Trophoblast cell (in vitro differentiated cells and primary cell): ENCODE data around the gene PLXDC2.

Source experiments
- DNase-seq, 2 donors: peaks; one replicate each; pipeline ENCODE4 v3.0.0-alpha.2; 2016
- H2AFZ ChIP-seq: 2 replicates; pipeline ENCODE4 v1.6.1; 2013; ENCODE audit warnings: low read length, moderate library complexity, mild to moderate bottlenecking; ENCODE audit not compliant: insufficient read depth, poor library complexity
- H2AK5ac ChIP-seq: 2 replicates; pipeline ENCODE4 v1.6.1; 2013; ENCODE audit warnings: mild to moderate bottlenecking, low read length
- H2BK120ac ChIP-seq: 2 replicates; pipeline ENCODE4 v1.6.1; 2013; ENCODE audit warnings: low read length, mild to moderate bottlenecking, moderate library complexity; ENCODE audit not compliant: insufficient read depth, poor library complexity
- H2BK12ac ChIP-seq: 2 replicates; pipeline ENCODE4 v1.6.1; 2013; ENCODE audit warnings: mild to moderate bottlenecking, low read length, moderate library complexity
- H2BK5ac ChIP-seq: 2 replicates; pipeline ENCODE4 v1.6.1; 2013; ENCODE audit warnings: low read length, low read depth, moderate library complexity, mild to moderate bottlenecking; ENCODE audit not compliant: poor library complexity
- H3K14ac ChIP-seq: 2 replicates; pipeline ENCODE4 v1.6.1; 2013; ENCODE audit warnings: mild to moderate bottlenecking, low read length
- H3K18ac ChIP-seq: 2 replicates; pipeline ENCODE4 v1.6.1; 2013; ENCODE audit warnings: mild to moderate bottlenecking, low read length
- H3K23ac ChIP-seq: 2 replicates; pipeline ENCODE4 v1.6.1; 2013; ENCODE audit warnings: low read length
- H3K27ac ChIP-seq: 2 replicates; pipeline ENCODE4 v1.5.1; 2013; ENCODE audit warnings: low read depth, mild to moderate bottlenecking, inconsistent platforms, low read length, moderate library complexity
- H3K27me3 ChIP-seq: 2 replicates; pipeline ENCODE4 v1.6.1; 2013; ENCODE audit warnings: inconsistent platforms, mild to moderate bottlenecking, low read length, moderate library complexity; ENCODE audit not compliant: insufficient read depth
- H3K36me3 ChIP-seq, 2 experiments: 1 replicate in 1 of 2; 2 replicates in 1 of 2; pipeline ENCODE4 v1.6.1; 2013; ENCODE audit warnings: low read length in 2 of 2, mild to moderate bottlenecking in 2 of 2, moderate library complexity in 1 of 2; ENCODE audit not compliant: insufficient read depth in 2 of 2, control insufficient read depth in 1 of 2
- H3K4ac ChIP-seq: 2 replicates; pipeline ENCODE4 v1.6.1; 2013; ENCODE audit warnings: low read depth, mild to moderate bottlenecking, low read length, moderate library complexity
- H3K4me1 ChIP-seq, 2 experiments: 1 replicate in 1 of 2; 2 replicates in 1 of 2; pipeline ENCODE4 v1.6.1; 2013; ENCODE audit warnings: low read length in 2 of 2, mild to moderate bottlenecking in 2 of 2, moderate library complexity in 1 of 2; ENCODE audit not compliant: insufficient read depth in 2 of 2, control insufficient read depth in 1 of 2
- H3K4me2 ChIP-seq: 2 replicates; pipeline ENCODE4 v1.6.1; 2013; ENCODE audit warnings: inconsistent platforms, mild to moderate bottlenecking, low read length, moderate library complexity
- H3K4me3 ChIP-seq: 2 replicates; pipeline ENCODE4 v1.5.1; 2013; ENCODE audit warnings: mild to moderate bottlenecking, low read depth, low read length, inconsistent platforms
- H3K79me1 ChIP-seq: one replicate; pipeline ENCODE4 v1.6.1; 2013; ENCODE audit warnings: low read length
- H3K79me2 ChIP-seq: 2 replicates; pipeline ENCODE4 v1.6.1; 2013; ENCODE audit warnings: low read length, mild to moderate bottlenecking; ENCODE audit not compliant: control insufficient read depth, insufficient read depth, poor library complexity
- H3K9ac ChIP-seq: 2 replicates; pipeline ENCODE4 v1.6.1; 2013; ENCODE audit warnings: mild to moderate bottlenecking, low read length
- H3K9me3 ChIP-seq: 2 replicates; pipeline ENCODE4 v1.6.1; 2013; ENCODE audit warnings: low read depth, mild to moderate bottlenecking, control low read depth, inconsistent platforms, low read length; ENCODE audit not compliant: insufficient read depth
- H4K12ac ChIP-seq: 2 replicates; pipeline ENCODE4 v1.6.1; 2013; ENCODE audit warnings: low read depth, mild to moderate bottlenecking, low read length, moderate library complexity
- H4K8ac ChIP-seq: 2 replicates; pipeline ENCODE4 v1.6.1; 2013; ENCODE audit warnings: low read depth, mild to moderate bottlenecking, low read length, moderate library complexity
- H4K91ac ChIP-seq: one replicate; pipeline ENCODE4 v1.6.1; 2013; ENCODE audit warnings: low read depth, mild to moderate bottlenecking, low read length, moderate library complexity
- WGBS: extraction: QIAGEN DNeasy Blood & Tissue Kit; methylation state at CpG from one replicate; pipeline ENCODE4 v1.1.7; 2013; ENCODE audit warnings: missing lambda C conversion rate; ENCODE audit not compliant: insufficient read length, insufficient coverage; ENCODE audit errors: extremely low coverage; 5-methylcytosine and 5-hydroxymethylcytosine counted together

The PLXDC2 gene

GRCh38 chr10:20221356-20221755 lies 405.1 kb downstream of the PLXDC2 start:
- H3K4ac ChIP-seq: no peak overlapping the region
- H4K12ac ChIP-seq: no peak overlapping the region
- no peak for DNase-seq
- no CpG with 5 or more reads among the region's 1 CpG for WGBS
- no peak overlapping the region for H3K4me3 ChIP-seq
- no peak overlapping the region for H3K14ac ChIP-seq
- no peak overlapping the region for H2BK12ac ChIP-seq
- no peak overlapping the region for H2BK120ac ChIP-seq
- H4K91ac ChIP-seq: no peak overlapping the region
- no peak overlapping the region for H2BK5ac ChIP-seq
- no peak overlapping the region for H3K18ac ChIP-seq
- H2AK5ac ChIP-seq: no peak overlapping the region
- no peaks in the 10 kb centered on the region for H3K9me3 ChIP-seq
- no peak overlapping the region for H2AFZ ChIP-seq
- H4K8ac ChIP-seq: no peak overlapping the region
- H3K27ac ChIP-seq: no peak overlapping the region
- H3K4me2 ChIP-seq: no peak overlapping the region
- no peak overlapping the region for H3K23ac ChIP-seq
- H3K27me3 ChIP-seq: no peaks in the 10 kb centered on the region
- no peaks in the 10 kb centered on the region for H3K79me2 ChIP-seq
- H3K79me1 ChIP-seq: no peaks in the 10 kb centered on the region
- H3K4me1 ChIP-seq: no peaks in the 10 kb centered on the region
- no peak overlapping the region for H3K9ac ChIP-seq
- no peaks in the 10 kb centered on the region for H3K36me3 ChIP-seq

DNA sequence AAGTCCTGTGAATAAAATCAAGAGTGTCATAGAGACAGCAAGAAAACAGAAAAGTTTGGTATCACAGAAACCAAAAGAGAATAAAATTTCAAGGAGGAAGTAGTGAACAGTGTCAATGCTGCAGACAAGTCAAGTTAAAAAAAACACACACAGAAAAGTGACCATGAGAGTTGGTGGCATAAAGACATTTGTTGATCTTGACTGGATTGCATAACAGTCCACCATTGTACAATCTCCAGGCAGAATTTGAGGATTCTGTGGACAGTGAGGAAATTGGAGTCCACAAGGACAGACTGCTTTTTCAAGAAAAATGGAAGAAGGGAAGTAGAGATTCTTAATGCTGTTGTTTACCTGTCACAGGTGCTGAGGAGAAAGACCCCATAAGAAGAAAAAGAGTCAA lies 412.5 kb downstream of the PLXDC2 start:
- no peak overlapping the region for H4K8ac ChIP-seq
- no peak overlapping the region for H2BK12ac ChIP-seq
- H2BK5ac ChIP-seq: no peak overlapping the region
- no peaks in the 10 kb centered on the region for H3K9me3 ChIP-seq
- H2AK5ac ChIP-seq: no peak overlapping the region
- H3K79me1 ChIP-seq: no peaks in the 10 kb centered on the region
- no peak overlapping the region for H3K4me2 ChIP-seq
- no peaks in the 10 kb centered on the region for H3K79me2 ChIP-seq
- H3K14ac ChIP-seq: no peak overlapping the region
- no peak overlapping the region for H3K4ac ChIP-seq
- H3K18ac ChIP-seq: no peak overlapping the region
- no peak for DNase-seq
- no peaks in the 10 kb centered on the region for H3K27me3 ChIP-seq
- no peak overlapping the region for H3K23ac ChIP-seq
- no peak overlapping the region for H3K27ac ChIP-seq
- H4K12ac ChIP-seq: no peak overlapping the region
- no peak overlapping the region for H3K4me3 ChIP-seq
- no peak overlapping the region for H2BK120ac ChIP-seq
- H4K91ac ChIP-seq: no peak overlapping the region
- peaks cover 0 to 4% of the 10 kb centered on the region in 2 experiments for H3K36me3 ChIP-seq
- H2AFZ ChIP-seq: no peak overlapping the region
- peaks cover 0 to 1% of the 10 kb centered on the region in 2 experiments for H3K4me1 ChIP-seq
- H3K9ac ChIP-seq: no peak overlapping the region

- Histone ChIP-seq H4K12ac (no peak overlapping the region), H3K14ac (no peak overlapping the region), H3K9ac (no peak overlapping the region), H3K79me2 (no peaks in the 10 kb centered on the region), H4K8ac (no peak overlapping the region), H3K36me3 (peaks cover 0 to 4% of the 10 kb centered on the region in 2 experiments), H2AK5ac (no peak overlapping the region), H3K27ac (no peak overlapping the region), H3K4me2 (no peak overlapping the region), H3K4me3 (no peak overlapping the region), H2BK120ac (no peak overlapping the region), H2AFZ (no peak overlapping the region), H3K27me3 (no peaks in the 10 kb centered on the region), H3K4me1 (peaks cover 0 to 1% of the 10 kb centered on the region in 2 experiments), H3K9me3 (no peaks in the 10 kb centered on the region), H4K91ac (no peak overlapping the region), H2BK5ac (no peak overlapping the region), H3K18ac (no peak overlapping the region), H3K79me1 (no peaks in the 10 kb centered on the region), H3K23ac (no peak overlapping the region), H2BK12ac (no peak overlapping the region), H3K4ac (no peak overlapping the region)
- no CpG with 5 or more reads among the region's 2 CpGs for WGBS
- DNase-seq: no peak
Measured at GRCh38 chr10:20232079-20232705, 416.0 kb downstream of the PLXDC2 start.

DNA sequence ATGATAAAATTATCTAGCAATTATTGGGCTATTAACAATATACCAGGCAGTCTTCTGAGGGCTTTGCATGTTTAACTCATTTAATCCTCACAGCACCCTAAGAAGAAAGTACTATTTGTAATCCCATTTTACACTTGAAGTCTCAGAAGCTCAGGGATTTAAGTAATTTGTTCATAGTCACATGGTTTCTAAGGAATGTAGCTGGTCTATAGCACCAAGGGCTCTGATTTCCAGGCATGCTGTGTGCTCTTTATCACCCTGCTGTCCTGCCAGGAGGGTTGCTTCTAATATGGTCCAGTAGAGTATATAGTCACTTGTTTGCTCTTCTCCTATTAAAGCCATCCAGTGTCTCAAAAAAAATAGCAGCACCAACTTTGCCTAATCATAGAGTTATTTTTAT lies 417.2 kb downstream of the PLXDC2 start:
- Histone ChIP-seq H2BK5ac (no peak overlapping the region), H2BK120ac (no peak overlapping the region), H2AFZ (no peak overlapping the region), H3K79me1 (no peaks in the 10 kb centered on the region), H3K4ac (no peak overlapping the region), H3K4me1 (peaks cover 0 to 1% of the 10 kb centered on the region in 2 experiments), H3K4me3 (no peak overlapping the region), H2BK12ac (no peak overlapping the region), H3K9ac (no peak overlapping the region), H3K36me3 (peaks cover 0 to 4% of the 10 kb centered on the region in 2 experiments), H4K12ac (no peak overlapping the region), H3K14ac (no peak overlapping the region), H4K8ac (no peak overlapping the region), H2AK5ac (no peak overlapping the region), H3K18ac (no peak overlapping the region), H3K27ac (no peak overlapping the region), H3K4me2 (no peak overlapping the region), H3K27me3 (no peaks in the 10 kb centered on the region), H3K23ac (no peak overlapping the region), H3K9me3 (no peaks in the 10 kb centered on the region), H3K79me2 (no peaks in the 10 kb centered on the region), H4K91ac (no peak overlapping the region)
- no peak for DNase-seq
